GM12872 (cell line): ENCODE results near the gene UBE2I.

Experiments
- CTCF ChIP-seq: IDR thresholded peaks from 3 replicates; pipeline ENCODE4 v1.5.1; 2011; ENCODE audit warnings: low read depth, mild to moderate bottlenecking, low read length, moderate library complexity; ENCODE audit not compliant: insufficient read depth

The UBE2I gene

GRCh38 chr16:1279945-1280589 lies 29.4 kb upstream of the UBE2I start:
- no peak for TF ChIP-seq CTCF

- TF ChIP-seq CTCF, result no peak
Measured at GRCh38 chr16:1280783-1281182, 28.7 kb upstream of the UBE2I start.

GRCh38 chr16:1281517-1281916 lies 27.9 kb upstream of the UBE2I start:
- TF ChIP-seq CTCF, result no peak

GRCh38 chr16:1282324-1282973 lies 27.0 kb upstream of the UBE2I start:
- TF ChIP-seq CTCF, result no peak

- TF ChIP-seq CTCF, result no peak
Measured at GRCh38 chr16:1283296-1283695, 26.1 kb upstream of the UBE2I start.

- no peak for TF ChIP-seq CTCF
Measured at GRCh38 chr16:1283996-1284616, 25.3 kb upstream of the UBE2I start.

- TF ChIP-seq CTCF, result no peak
Measured at GRCh38 chr16:1285669-1286512, 23.5 kb upstream of the UBE2I start.
